GM18511 (cell line): ENCODE results near the gene ZDHHC14.
"Not testable (repeated sequence)": the region's sequence is repeated elsewhere in the genome, so short reads cannot be mapped to it uniquely, and the experiment has no call there.

Source experiments
- ATAC-seq: cut with Tn5 transposase; IDR thresholded peaks from one replicate; pipeline ENCODE4 v1.9.1; 2021; ENCODE audit warnings: mild to moderate bottlenecking, moderate library complexity; ENCODE audit not compliant: unreplicated experiment

The ZDHHC14 gene

DNA sequence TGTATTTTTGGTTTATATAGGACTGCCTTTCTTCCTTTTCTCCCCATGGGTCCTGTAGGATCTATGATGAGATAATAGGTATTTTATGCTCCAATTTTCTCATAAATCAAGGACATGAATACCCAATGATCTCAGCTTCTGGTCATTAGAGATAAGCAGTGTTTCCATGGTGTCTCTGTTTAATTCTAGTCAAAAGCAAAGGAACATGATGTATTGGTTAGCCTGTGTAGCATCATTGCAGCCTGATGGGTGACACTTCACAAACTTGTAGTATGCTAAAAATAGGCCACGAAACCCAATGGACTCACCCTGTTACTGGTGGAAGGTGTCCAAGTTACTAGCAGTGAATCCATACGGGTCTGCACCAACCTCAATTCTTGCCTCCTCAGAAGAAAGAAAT is 325.9 kb downstream of the ZDHHC14 start:
- ATAC-seq = no peak

DNA sequence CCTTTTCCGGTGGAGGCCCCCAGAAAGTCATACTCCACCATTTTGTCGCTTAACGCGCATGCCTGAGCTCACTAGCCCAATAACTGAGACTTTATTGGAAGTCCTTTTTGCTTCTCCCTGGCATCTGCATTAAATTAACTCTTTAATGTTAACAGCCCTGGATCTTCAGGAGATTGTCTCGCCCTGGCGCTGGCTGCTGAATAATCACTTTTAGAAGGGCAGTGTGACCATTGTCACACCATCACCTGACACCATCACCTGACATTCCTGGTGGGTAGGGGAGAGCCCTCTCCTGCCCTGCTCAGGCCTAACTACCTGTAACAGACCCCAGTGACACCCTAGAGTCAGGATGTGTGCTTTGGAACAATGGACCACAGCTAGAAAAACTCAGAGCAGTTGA is 326.6 kb downstream of the ZDHHC14 start:
- ATAC-seq = no peak

DNA sequence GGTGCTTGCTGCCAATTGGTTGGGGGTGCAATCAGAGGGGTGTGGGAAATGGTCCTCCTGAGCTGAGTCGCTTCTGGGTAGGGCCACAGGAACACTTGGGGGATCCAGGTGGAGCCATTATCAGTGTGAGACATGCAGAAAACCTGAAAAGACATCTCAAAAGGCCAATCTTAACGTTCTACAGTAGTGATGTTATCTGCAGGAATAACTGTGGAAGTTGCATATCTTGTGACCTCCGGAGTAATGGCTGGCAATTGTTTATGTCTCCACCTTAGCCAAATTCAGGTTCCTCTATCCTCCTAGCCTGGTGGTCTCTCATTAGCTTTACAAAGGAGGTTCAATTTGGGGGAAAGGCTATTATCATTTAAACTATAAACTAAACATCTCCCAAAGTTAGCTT is 327.2 kb downstream of the ZDHHC14 start:
- ATAC-seq = no peak

DNA sequence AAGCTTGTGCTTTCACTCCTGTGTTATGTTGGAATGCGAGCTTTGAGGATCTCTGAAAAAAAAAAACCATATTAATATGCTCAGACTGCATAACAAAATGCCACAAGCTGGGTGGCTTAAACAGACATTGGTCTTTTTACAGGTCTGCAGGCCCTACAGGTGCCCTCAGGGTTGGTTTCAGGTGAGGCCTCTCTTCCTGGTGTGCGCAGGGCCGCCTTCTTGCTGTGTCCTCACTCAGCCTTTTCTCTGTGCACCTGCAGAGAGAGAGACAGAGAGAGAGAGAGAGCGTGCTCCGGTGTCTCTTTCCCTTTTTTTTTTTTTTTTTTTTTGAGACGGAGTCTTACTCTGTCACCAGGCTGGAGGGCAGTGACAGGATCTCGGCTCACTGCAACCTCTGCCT is 327.9 kb downstream of the ZDHHC14 start:
- no peak for ATAC-seq

DNA sequence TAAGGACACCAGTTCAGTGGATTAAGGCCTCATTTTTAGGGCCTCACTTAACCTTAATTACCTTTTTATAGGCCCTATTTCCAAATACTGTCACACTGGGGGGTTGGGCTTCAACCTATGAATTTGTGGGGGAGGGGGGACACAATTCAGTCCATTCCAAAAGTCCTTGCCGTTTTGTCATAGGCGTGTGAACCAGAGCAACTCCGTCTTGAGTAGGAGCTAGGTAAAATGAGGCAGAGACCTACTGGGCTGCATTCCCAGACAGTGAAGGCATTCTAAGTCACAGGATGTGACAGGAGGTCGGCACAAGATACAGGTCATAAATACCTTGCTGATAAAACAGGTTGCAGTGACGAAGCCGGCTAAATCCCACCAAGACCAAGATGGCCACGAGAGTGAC is 328.6 kb downstream of the ZDHHC14 start:
- ATAC-seq = no peak

DNA sequence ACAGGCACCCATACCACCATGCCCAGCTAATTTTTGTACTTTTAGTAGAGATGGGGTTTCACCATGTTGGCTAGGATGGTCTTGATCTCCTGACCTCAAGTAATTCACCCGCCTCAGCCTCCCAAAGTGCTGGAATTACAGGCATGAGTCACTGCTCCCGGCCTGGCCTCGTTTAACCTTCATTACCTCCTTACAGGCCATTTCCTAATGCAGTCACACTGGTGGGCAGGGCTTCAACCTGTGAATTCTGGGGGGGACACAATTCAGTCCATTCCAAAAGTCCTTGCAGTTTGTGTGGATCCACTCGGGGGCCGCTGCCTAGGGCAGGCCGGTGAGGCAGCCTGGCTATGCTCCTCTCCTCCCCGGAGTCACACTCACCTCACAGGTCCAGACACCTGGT is 329.6 kb downstream of the ZDHHC14 start:
- no peak for ATAC-seq

GRCh38 chr6:157711060-157711459 is 330.1 kb downstream of the ZDHHC14 start:
- no peak for ATAC-seq

DNA sequence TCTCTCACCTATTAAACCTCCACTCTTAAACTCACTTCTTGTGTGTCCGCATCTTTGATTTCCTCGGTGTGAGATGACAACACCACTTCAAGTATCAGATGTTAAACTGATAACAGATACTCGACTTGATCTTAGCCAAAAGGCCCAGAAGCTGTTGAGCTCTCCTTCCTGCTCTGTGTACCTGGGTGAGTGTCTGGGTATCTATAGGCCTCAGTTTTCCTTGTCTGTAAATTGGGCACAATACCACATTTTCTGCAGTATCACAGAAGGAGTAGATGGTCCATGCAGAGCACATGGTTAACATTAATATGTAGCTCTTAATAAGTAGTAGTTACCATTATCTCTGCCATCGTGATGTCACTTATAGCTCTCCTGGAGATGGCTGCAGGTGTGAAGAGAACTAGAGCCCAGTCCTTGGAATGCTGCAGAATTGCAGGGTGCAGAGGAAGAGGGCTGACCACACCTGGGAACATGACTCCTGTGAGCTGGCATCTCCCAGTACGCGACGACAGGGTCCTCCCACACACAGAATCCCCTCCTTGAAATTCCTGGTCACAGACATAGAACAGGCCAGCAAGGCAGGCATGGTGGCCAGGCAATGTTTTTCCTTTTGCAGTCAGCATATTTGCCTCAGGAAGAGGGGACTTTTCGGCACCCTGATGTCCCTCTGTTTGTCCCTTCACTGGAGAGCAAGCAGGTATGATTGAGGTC is 331.8 kb downstream of the ZDHHC14 start:
- no peak for ATAC-seq

DNA sequence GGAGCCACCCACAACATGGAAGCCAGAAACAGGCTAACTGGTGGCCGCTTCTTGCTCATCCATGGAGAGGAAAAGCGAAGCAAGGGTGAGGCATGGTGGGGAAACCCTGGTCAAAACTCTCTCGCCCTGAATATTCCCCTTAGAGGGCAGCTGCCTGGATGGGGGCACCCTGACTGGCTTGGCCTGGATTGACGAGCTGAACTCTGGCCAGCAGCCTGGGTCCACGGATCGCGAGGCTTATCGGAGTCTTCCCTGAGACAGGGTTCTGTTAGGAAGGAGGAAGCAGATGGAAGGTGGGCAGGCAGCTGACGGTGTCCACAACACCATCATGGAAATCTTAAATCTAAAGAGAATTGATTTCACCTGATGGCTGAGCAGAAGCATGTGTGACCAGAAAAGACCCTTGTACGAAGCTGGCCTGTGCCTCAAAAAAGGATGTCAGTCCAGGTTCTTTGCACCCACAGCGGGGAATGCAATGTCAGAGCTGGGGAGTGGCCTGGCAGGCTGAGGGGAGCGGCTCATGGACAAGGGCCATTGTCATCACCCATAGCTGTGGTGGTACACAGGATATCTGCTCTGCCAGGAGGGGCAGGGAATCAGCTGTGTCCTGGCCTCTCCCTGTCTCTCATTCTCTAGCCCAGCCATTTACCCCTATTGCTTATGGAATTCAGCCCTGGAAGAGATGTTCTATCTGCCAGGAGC is 332.6 kb downstream of the ZDHHC14 start:
- no peak for ATAC-seq

DNA sequence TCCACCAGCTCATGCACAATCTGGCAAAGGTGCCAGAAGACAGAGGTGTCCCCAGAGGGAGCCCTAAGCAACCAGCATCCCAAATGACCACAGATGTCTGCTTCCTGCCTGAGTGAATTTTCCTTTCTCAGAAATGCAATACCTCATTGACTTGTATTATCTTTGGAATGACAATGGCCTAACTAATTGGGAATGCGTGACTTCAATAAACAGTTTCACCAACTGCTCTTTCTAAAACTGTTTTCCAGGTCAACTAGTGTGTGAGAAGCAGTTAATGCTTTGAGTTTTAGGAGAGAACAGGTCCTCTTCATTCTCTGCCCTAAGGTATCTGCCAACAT is 333.1 kb downstream of the ZDHHC14 start:
- no peak for ATAC-seq

DNA sequence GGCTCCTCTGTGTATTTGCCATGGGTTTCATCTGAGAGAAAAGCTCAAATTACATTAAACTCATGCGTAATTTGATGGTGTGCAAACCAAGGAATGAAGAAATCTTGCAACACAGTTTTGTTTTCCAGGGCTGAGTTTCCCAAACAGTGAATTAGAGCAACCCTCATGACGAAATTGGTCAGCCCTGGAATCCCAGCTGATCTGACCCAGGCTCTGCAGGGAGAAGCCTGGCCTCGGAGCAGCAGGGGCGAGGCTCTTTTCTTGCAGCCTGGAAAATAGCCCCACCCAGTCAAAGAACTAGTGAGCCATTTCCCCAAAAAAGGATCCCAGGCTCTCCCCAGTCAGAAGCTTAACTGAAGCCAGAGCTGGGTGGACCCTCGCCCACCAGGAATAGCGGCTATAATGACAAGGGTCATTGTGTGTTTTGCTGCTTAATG is 334.8 kb downstream of the ZDHHC14 start:
- ATAC-seq = no peak

GRCh38 chr6:157716251-157716995 is 335.4 kb downstream of the ZDHHC14 start:
- no peak for ATAC-seq

DNA sequence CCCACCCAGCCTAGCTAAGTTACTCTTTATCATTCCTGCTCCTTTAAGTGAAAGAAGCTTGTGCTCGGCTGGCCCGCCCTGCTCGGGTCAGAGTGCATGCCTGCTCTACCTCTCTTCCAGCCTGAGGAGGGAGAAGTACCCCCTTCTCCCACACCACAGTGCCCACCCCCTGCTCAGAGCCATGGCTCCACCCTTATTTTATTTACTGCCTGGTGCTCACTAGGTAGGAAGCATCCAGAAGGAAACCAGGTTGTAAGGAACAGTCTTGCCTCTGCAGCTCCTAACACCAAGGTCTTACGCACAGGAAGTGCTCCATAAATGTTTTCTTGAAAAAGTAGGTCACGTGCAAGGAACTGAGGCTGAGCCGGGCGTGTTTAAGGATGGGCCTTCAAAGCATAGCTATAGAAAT is 336.4 kb downstream of the ZDHHC14 start:
- no peak for ATAC-seq

GRCh38 chr6:157718503-157719187 is 337.7 kb downstream of the ZDHHC14 start:
- ATAC-seq = no peak

DNA sequence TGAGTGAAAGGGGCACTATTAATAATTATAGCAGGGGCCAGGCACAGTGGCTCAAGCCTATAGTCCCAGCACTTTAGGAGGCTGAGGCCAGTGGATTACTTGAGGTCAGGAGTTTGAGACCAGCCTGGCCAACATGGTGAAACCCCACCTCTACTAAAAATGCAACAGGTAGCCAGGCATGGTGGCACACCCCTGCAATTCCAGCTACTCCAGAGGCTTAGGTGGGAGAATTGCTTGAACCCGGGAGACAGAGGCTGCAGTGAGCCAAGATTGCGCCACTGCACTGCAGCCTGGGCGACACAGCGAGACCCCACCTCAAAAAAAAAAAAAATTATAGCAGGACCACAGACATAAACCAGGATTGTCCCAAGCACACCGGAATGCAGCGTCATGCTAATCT is 340.0 kb downstream of the ZDHHC14 start:
- ATAC-seq = not testable (repeated sequence)

DNA sequence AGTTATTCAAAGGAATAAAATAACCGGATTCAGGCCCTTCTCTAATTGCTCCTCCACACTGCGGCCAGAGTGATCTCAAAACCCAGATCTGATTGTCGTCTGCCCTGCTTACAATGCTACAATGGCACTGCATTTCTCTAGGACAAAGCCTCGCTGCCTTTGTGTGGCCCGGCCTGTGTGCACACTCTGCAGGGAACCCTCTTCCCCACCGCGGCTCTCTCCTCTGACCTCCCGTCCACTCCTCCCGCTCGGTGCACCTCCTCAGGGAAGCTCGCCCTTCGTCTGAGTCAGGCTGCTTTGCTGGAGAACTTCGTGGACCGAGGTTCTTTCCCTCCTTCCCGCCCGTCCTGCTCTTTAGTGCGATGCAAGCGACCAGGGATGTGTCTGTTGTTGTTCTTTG is 340.4 kb downstream of the ZDHHC14 start:
- ATAC-seq = no peak

DNA sequence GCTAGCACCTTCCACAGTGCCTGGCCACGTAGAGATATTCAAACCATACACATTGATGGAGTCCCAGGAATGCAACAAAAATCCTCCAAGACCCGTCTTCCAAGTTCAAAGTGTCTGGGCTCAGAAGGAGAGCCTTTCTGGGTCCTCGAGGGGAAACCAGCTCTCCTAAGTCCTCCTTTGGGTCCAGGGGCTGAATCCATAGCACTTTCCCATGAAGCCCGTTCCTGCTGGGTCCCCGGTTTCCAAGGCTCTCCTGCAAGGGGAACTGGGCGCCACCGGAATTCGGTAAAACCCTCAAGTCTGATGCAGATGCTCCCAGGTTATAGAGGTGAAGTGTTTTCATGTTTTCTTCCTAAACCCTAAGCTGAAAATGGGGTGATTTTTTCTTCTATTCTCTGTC is 340.8 kb downstream of the ZDHHC14 start:
- no peak for ATAC-seq

GRCh38 chr6:157723376-157723775 is 342.4 kb downstream of the ZDHHC14 start:
- no peak for ATAC-seq

DNA sequence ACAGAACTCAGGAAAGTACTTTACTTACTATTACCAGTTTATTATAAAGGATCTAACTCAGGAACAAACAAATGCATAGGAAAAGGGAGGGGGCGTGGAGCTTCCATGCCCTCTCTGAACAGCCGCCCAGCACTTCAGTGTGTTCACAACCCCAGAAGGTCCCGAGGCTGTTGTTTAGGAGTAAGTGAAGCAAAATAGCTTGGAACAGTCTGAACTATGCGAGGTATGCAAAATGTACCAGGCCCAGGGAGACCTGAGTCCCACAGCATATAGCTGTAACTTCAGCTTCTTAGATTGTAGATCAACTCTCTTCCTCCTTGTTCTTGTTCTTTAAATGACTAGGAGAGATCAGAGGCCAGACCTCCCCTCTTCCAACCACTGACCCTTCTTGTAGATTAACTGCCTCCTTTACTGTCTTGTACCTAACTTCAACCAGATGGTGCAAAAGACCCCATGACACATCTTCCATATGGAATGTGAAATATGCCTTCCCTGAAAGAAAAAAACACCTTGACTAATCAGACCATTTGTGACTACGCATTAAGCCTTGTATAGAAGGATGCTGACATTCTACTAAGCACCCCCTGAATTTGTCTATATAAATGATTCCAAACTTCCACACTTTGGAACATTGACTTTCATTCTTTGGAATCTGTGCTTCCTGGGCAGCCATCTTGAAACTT is 343.3 kb downstream of the ZDHHC14 start:
- no peak for ATAC-seq

- no peak for ATAC-seq
These were observed 344.2 kb downstream of the ZDHHC14 start for GRCh38 chr6:157724960-157725741.
